Mucosa of rectum (tissue), 2 donors: ENCODE data around the gene TAL2.

ENCODE experiments used
- H3K27ac ChIP-seq, 2 donors: one replicate each; pipeline ENCODE4 v1.7.0; 2013; ENCODE audit warnings: inconsistent platforms in 2 of 2, low read depth in 2 of 2, low read length in 2 of 2
- H3K27me3 ChIP-seq, 2 donors: one replicate each; pipeline ENCODE4 v1.7.0; 2013; ENCODE audit warnings: low read length in 2 of 2; ENCODE audit not compliant: control insufficient read depth in 2 of 2, insufficient read depth in 2 of 2
- H3K36me3 ChIP-seq, 2 donors: one replicate each; pipeline ENCODE4 v1.7.0; 2013; ENCODE audit warnings: low read length in 2 of 2; ENCODE audit not compliant: control insufficient read depth in 2 of 2, insufficient read depth in 2 of 2
- H3K4me1 ChIP-seq, 2 donors: one replicate each; pipeline ENCODE4 v1.7.0; 2013; ENCODE audit warnings: low read length in 2 of 2, mild to moderate bottlenecking in 1 of 2; ENCODE audit not compliant: control insufficient read depth in 2 of 2, insufficient read depth in 2 of 2
- H3K4me3 ChIP-seq, 2 donors: one replicate each; pipeline ENCODE4 v1.7.0; 2013; ENCODE audit warnings: low read length in 2 of 2
- H3K9ac ChIP-seq, 2 donors: one replicate each; pipeline ENCODE4 v1.7.0; 2013; ENCODE audit warnings: low read length in 2 of 2, low read depth in 1 of 2, mild to moderate bottlenecking in 1 of 2
- H3K9me3 ChIP-seq, 2 donors: one replicate each; pipeline ENCODE4 v1.7.0; 2013; ENCODE audit warnings: low read length in 2 of 2; ENCODE audit not compliant: control insufficient read depth in 2 of 2
- donor health status: healthy.
- donor health status: Normal muscosa, but diverticular disease.

TAL2 gene

GRCh38 chr9:105673850-105674387 is 11.7 kb downstream of the TAL2 start:
- Histone ChIP-seq H3K27me3 (peaks cover 0 to 11% of the 10 kb centered on the region in 2 donors), H3K4me3 (no peak overlapping the region), H3K9ac (no peak overlapping the region), H3K36me3 (no peaks in the 10 kb centered on the region), H3K9me3 (no peaks in the 10 kb centered on the region), H3K4me1 (no peaks in the 10 kb centered on the region), H3K27ac (no peak overlapping the region)

GRCh38 chr9:105676351-105676923 is 14.2 kb downstream of the TAL2 start:
- Histone ChIP-seq H3K4me3 (no peak overlapping the region), H3K36me3 (no peaks in the 10 kb centered on the region), H3K27ac (no peak overlapping the region), H3K4me1 (no peaks in the 10 kb centered on the region), H3K9me3 (no peaks in the 10 kb centered on the region), H3K9ac (no peak overlapping the region), H3K27me3 (no peaks in the 10 kb centered on the region)

- H3K9me3 ChIP-seq = no peaks in the 10 kb centered on the region
- H3K4me1 ChIP-seq = no peaks in the 10 kb centered on the region
- no peaks in the 10 kb centered on the region for H3K36me3 ChIP-seq
- H3K27ac ChIP-seq = no peak overlapping the region
- H3K9ac ChIP-seq = no peak overlapping the region
- H3K4me3 ChIP-seq = no peak overlapping the region
- H3K27me3 ChIP-seq = no peaks in the 10 kb centered on the region
Measured at GRCh38 chr9:105678163-105678562, 15.9 kb downstream of the TAL2 start.

GRCh38 chr9:105678781-105679180 is 16.5 kb downstream of the TAL2 start:
- no peaks in the 10 kb centered on the region for H3K36me3 ChIP-seq
- no peaks in the 10 kb centered on the region for H3K4me1 ChIP-seq
- no peak overlapping the region for H3K4me3 ChIP-seq
- H3K27ac ChIP-seq = no peak overlapping the region
- no peak overlapping the region for H3K9ac ChIP-seq
- no peaks in the 10 kb centered on the region for H3K27me3 ChIP-seq
- H3K9me3 ChIP-seq = no peaks in the 10 kb centered on the region

- peak overlapping the region in 1 of 2 donors; percentile 31 for H3K4me3 ChIP-seq
- no peaks in the 10 kb centered on the region for H3K36me3 ChIP-seq
- H3K9ac ChIP-seq = no peak overlapping the region
- H3K27me3 ChIP-seq = no peaks in the 10 kb centered on the region
- H3K4me1 ChIP-seq = no peaks in the 10 kb centered on the region
- no peak overlapping the region for H3K27ac ChIP-seq
- no peaks in the 10 kb centered on the region for H3K9me3 ChIP-seq
Measured at GRCh38 chr9:105679257-105680022, 17.2 kb downstream of the TAL2 start.

- Histone ChIP-seq H3K9ac (no peak overlapping the region), H3K27me3 (no peaks in the 10 kb centered on the region), H3K4me1 (no peaks in the 10 kb centered on the region), H3K27ac (no peak overlapping the region), H3K9me3 (no peaks in the 10 kb centered on the region), H3K36me3 (no peaks in the 10 kb centered on the region), H3K4me3 (no peak overlapping the region)
Measured at GRCh38 chr9:105681313-105681712, 19.1 kb downstream of the TAL2 start.

- Histone ChIP-seq H3K9ac (no peak overlapping the region), H3K9me3 (no peaks in the 10 kb centered on the region), H3K4me1 (no peaks in the 10 kb centered on the region), H3K36me3 (no peaks in the 10 kb centered on the region), H3K4me3 (no peak overlapping the region), H3K27me3 (no peaks in the 10 kb centered on the region), H3K27ac (no peak overlapping the region)
Measured at GRCh38 chr9:105681724-105682123, 19.5 kb downstream of the TAL2 start.

GRCh38 chr9:105683688-105684275 is 21.5 kb downstream of the TAL2 start:
- Histone ChIP-seq H3K9me3 (no peaks in the 10 kb centered on the region), H3K4me3 (no peak overlapping the region), H3K36me3 (no peaks in the 10 kb centered on the region), H3K27me3 (no peaks in the 10 kb centered on the region), H3K27ac (no peak overlapping the region), H3K4me1 (no peaks in the 10 kb centered on the region), H3K9ac (no peak overlapping the region)

GRCh38 chr9:105686936-105687335 is 24.7 kb downstream of the TAL2 start:
- H3K36me3 ChIP-seq = no peaks in the 10 kb centered on the region

GRCh38 chr9:105690742-105691141 is 28.5 kb downstream of the TAL2 start:
- no peaks in the 10 kb centered on the region for H3K9me3 ChIP-seq
- peaks cover 6 to 10% of the 10 kb centered on the region in 2 donors for H3K4me1 ChIP-seq
- no peak overlapping the region for H3K27ac ChIP-seq
- no peaks in the 10 kb centered on the region for H3K36me3 ChIP-seq
- peaks cover 0 to 9% of the 10 kb centered on the region in 2 donors for H3K27me3 ChIP-seq
- no peak overlapping the region for H3K9ac ChIP-seq
- no peak overlapping the region for H3K4me3 ChIP-seq

More at GRCh38 chr9:105686936-105687335, 24.7 kb downstream of the TAL2 start:
- Histone ChIP-seq H3K27ac (no peak overlapping the region), H3K4me3 (no peak overlapping the region), H3K4me1 (no peaks in the 10 kb centered on the region), H3K9me3 (no peaks in the 10 kb centered on the region), H3K27me3 (no peaks in the 10 kb centered on the region), H3K9ac (no peak overlapping the region)
